RKO (cell line): ENCODE data around the gene ATG4B.
A peak's percentile ranks its signal among the peaks of the same experiment; 100 is the strongest.

Source experiments
- DNase-seq: peaks from one replicate; pipeline ENCODE4 v3.0.0-alpha.2; 2016; ENCODE audit warnings: low spot score

The ATG4B gene

DNA sequence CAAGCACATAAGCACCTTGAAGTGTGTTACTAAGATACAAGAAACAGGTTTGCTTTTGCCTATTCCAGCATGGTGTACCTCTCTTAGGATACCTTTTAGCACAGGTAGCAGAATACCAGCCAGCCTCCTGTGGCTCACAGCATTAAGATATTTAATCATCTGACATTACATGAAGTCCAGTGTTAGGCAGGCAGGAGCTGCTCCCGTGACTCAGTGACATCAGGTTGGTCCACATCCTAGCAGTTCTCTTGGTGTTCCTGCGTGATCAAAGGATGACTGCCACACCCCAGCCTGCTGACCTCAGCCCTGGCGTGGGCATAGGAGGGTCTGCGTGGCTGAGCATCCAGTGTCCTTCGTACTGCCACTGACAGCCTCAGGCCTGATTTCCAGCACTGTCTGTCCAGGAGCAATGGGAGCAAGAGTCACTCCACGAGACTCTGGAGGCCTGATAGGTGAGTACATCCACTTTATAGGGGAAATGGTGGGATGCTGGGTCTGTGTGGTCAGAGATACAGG is 52.8 kb downstream of the ATG4B start:
- DNase-seq, result no peak

DNA sequence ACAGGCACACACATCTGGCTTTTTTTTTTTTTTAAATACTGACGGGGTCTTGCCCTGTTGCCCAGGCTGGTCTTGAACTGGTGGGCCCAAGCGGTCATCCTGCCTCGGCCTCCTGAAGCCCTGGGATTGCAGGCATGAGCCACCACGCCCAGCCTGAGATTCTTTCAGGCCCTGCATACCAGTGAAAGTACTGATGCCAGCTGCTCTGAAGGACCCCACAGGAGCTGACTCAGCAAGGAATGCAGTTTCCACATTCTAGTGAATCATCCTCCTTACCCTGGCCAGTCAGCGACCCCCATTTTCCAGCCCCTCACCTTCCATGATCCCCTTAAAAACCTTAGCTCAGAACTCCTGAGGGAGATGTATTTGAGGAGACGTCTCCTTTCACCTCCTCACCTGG is 55.0 kb downstream of the ATG4B start:
- peak; percentile 40 for DNase-seq

DNA sequence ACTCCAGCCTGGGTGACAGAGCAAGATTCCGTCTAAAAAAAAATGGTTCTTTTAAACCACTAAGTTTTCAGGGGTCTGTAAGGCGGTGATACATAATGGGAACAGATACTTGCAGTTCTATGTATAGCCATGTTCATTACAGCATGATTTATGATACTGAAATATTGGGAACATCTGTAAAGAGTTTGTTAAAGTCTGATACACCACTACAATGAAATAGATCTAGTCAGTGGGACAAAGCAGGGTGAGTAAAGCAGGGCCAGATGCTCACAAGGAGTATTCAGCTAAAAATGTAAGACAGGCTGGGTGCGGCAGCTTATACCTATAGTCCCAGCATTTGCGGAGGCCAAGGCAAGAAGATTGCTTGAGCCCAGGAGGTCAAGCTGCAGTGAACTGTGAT is 58.2 kb downstream of the ATG4B start:
- DNase-seq, result no peak

DNA sequence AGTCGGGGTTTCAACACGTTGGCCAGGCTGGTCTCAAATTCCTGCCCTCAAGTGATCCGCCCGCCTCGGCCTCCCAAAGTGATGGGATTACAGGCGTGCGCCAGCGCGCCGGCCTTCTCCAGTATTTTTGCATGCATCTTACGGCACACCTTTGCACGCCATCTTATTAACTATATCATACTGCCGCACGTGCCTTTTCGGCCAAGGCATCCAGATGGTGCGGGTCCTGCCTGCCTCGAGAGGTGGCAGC is 63.6 kb downstream of the ATG4B start:
- DNase-seq, result peak; percentile 92

DNA sequence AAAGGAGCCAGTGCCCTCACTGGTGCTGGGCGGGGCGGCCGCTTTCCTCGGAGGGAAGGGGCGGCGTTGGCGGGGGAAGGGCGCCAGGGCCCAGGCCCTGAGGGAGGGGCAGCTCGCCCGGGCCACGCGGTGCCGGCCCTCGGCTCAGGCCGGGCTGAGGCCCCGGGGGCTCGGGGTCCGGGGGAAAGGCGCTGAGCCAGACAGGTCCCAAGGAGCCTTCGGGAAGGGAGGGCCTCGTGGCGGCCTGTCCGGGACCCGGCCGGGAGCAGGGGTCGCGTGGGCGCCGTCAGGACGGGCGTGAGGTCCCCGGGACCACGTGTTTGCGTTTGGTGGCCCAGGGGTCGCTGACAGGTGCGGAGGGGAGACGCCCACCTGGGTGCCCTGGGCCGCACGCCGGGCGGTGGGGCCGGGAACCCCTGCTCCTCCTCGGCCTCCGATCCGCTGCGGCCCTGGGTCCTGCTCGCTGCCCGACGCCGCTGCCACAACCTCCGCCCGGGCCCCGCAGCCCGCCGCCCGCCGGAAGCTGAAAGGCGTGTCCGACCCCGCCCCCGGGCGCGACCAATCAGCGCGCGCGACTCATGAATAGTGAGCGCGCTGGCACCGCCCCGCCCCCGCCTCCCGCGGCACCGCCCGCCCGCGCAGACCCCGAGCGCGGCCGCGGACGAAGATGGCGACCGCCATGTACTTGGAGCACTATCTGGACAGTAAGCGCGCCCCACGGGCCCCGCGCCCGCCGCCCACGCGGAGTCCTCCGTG is 64.1 kb downstream of the ATG4B start, which contains the start of gene ING5:
Gene ING5, plus strand, starts transcription at position 641 of the 756 bp plus-strand sequence. Its CDS starts 27 bp downstream, at position 668.
- DNase-seq, result peak; percentile 93

DNA sequence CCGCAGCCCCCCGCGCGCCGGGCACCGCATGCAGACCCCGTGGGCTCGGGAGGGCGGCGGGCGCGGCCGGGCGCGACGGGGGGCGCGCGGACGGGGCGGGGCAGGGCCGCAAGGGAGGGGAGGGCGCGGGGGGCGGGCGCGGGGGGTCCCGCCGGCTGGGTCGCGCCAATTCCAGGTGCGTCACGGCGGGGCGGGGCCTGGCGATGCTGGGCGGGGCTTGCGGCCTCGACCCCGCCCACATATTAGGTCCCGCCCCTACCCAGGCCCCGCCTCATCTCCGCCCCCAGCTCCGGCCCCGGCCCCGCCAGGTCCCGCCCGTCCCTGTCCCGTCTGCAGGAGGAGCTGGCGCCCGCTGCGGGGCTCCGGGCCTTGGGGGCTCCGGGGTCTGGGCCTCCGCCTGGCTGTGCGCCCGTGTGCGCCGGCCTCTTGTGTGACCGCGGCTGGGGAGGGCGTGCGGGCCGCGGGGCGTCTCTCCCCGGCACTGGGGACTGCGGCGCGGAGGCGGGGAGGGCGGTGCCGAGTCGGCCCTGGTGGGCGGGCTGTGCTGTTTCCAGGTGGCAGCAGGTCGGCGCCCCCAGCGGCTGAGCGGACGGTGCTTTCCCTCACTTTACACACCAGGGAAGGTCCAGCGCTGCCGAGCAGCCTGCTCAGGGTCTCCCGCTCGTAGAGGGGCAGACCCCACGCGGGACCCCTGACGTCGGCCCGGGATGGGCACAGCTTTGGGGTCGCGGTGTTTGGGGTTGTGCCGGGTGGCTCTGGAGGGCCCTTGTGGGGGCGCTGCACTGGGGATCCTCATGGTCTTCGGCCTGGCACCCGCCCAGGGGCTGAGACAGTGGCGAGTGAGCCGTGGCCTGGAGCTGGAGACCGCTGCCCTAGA is 64.9 kb downstream of the ATG4B start:
- DNase-seq, result peak; percentile 86

DNA sequence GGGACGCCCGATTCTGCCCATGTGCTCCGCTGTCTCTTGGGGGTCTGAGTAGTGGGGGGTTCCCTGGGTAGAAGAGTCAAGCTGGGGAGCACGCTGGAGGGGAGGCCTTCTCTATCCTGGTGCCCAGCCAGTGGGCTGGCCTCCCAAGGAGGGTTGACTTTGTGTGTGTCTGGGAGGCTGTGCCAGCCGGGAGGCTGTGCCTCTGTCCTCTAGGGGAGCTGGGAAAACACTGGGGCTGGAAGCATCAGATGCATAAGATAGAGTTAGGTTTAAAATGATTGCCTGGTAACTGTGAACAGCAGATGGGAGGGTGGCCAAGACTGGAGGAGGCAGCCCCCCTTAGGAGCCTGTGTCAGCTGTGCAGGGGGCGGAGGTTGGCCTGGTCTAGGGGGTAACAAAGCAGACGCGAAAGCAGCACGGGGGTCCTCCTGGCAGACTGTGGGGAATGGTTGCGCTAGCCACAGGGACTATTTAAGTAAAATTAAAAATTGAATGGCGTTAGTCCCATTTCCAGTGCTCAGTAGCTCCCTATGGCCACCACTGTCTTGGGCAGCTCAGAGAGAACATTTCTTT is 65.6 kb downstream of the ATG4B start:
- peak; percentile 52 for DNase-seq

DNA sequence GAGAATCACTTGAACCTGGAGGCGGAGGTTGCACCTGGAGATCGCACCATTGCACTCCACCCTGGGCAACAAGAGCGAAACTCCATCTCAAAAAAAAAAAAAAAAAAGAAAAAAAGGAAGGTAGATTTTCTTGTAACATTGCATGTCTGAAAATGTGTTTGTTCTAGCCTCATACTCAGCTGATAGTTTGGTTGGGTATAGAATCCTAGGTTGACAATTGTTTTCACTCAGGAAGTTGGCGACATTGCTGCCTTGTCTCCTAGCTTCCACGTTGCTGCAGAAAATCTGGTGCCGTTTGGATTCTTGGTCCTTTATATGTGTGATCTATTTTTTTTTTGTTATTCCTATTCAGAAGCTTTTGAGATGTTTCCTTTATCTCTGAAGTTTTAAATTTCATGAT is 69.0 kb downstream of the ATG4B start:
- no peak for DNase-seq

DNA sequence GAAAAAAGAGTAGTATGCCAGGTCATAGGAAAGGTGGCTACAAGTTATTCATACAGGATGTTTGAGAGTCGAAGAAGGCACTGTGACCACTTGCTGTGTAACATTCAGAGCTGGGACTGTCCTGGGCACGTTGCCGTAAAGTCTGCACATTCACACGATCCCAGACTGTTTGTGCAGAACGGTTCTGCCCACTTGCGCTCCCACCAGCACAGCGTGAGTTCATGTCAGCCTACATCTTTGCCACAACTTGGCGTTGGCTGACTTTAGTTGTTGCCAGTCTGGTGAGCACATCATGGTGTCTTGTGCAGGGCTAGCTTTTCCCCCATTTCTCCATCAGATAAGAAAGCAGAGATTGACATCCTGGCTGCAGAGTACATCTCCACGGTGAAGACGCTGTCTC is 71.4 kb downstream of the ATG4B start:
- DNase-seq, result no peak

DNA sequence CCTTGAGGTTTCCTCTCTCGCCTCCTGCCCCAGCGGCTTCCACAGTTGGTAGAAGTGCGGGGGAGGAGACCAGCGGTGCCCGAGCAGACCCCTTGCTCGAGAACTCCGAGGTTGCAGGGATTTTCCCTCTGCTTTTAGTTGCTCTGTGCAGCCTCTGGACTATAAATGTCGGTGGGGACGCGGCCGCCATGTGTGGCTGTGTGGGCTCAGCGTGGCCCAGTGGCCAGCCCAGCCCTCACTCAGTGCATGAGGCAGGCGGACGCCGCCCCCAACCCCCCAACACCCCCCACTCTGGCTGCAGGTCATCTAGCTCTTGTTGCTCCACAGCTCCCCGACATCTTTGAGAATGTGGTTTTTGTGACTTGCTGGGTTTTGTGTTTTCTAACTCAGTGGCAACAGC is 81.6 kb downstream of the ATG4B start:
- no peak for DNase-seq

DNA sequence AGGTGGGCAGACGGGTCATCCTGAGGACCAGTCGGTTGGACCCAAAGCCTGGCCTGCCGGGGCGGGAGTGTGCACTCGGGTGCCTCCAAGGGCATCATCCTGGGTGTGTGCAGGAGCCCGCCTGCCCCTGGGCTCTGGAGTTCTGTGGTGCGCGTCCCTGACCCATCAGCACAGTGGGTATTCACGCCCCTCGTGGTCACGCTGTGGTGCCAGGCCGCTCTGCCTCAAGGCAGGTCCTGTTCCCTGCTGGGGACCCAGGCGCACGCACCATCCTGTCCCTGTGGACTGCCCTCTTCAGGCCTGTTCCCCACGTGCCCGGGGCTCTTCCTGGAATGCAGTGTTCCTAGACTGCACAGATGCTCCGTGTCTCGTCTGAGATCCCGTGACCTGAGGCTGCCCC is 82.6 kb downstream of the ATG4B start:
- no peak for DNase-seq

DNA sequence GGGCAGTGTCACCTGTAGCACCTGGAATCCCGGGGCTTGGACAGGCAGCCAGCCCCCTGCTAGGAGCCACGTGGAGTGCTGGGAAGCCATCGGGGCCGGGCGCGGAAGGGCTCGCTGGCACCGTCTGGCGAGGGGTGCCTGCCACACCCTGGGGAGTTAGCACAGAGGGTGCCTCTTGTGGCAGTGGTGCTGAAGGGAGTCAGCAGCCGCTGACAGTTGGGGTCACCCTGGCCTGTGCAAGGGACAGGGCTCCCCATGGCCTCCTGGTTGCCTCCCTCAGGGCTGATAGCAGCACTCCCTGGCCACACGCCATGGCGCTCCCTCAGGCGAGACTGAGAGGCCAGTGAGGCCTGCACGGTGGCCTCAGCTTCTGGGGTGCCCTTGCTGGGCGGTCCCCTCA is 83.1 kb downstream of the ATG4B start:
- DNase-seq, result no peak

DNA sequence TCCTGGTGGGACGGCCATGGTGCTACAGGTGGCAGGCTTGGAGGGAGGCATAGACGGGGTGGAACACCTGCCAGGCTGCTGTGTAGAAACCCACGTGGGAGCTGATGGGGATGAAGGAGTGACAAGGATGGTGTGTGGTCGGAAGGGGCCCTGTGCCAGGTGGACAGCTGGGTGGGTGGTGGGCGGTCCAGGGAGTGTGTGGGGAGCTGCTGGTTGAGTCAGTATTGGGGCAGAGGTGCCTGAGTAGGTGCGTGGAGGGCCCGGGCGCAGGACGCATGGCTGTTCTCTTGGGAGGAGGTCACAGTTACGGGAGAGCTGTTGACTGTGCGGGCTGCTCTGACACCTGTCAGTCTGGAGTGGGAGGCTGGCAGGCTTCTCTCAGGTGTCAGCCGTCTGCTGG is 84.4 kb downstream of the ATG4B start:
- no peak for DNase-seq

DNA sequence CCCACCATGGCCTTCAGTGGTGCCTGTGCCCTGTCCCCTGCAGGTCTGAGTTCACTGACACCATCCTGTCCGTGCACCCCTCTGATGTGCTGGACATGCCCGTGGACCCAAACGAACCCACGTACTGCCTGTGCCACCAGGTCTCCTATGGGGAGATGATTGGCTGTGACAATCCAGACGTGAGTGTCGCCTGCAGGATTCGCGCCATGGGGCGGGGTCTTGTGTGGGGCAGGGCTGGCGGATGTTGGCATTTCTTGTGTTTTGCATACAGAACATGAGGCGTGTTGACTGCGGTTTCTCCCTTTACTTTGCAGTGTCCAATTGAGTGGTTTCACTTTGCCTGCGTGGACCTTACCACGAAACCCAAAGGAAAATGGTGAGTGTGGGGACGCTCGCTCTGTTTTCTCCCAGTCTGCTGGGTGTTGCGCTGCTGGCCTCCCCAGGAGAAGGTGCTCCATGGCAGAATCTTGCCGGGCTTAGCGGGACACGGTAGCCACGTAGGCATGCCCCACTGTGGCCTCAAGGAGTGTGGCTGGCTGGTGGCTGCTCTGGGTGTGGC is 85.5 kb downstream of the ATG4B start:
- DNase-seq, result no peak
